Esophagus muscularis mucosa (tissue), 4 donors: Measurements from ENCODE around the gene GTPBP6.

Source experiments
- CTCF ChIP-seq, 3 experiments: fragments of 200-600 bp in 2 of 3; fragments of 450-650 bp in 1 of 3; sonication (generic) in 2 of 3; IDR thresholded peaks; one replicate each; pipeline ENCODE4 v1.5.1; 2017 to 2019; ENCODE audit warnings: antibody characterized with exemption in 3 of 3, mild to moderate bottlenecking in 2 of 3, moderate library complexity in 1 of 3
- EP300 ChIP-seq: sonication (generic); formaldehyde crosslinking; IDR thresholded peaks from one replicate; pipeline ENCODE4 v1.6.1; 2017; ENCODE audit warnings: antibody characterized with exemption
- POLR2A ChIP-seq: fragments of 450-650 bp; IDR thresholded peaks from one replicate; pipeline ENCODE4 v1.6.1; 2017; ENCODE audit warnings: antibody characterized with exemption, moderate library complexity, mild to moderate bottlenecking, low read depth

DNA sequence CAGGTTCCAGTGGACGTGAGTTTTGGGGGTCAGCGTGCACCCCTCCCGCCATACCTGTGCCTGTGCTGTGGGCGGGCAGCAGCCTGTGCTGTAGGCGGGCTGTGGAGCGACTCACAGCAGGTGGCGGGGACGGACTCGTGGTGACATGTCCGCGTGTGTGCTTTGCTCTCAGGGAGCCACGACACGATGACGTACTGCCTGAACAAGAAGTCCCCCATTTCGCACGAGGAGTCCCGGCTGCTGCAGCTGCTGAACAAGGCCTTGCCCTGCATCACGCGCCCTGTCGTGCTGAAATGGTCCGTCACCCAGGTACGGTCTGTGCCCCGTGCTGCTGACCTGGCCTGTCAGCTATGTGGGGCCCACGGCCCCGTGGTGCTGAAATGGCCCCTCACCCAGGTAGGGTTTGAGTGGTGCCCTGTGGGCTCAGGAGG is 30.0 kb downstream of the GTPBP6 start:
- no peak for TF ChIP-seq CTCF (IDR thresholded peaks at IDR 0.05)
- no peak for TF ChIP-seq POLR2A
- TF ChIP-seq EP300: no peak
